ENCODE measurements around the gene CACNB2.

GRCh38 chr10:18414061-18414460, 273.8 kb downstream of the CACNB2 start:
- TF ChIP-seq GATA2 (IDR thresholded peaks at IDR 0.05; ENCODE audit: low read depth, low read length) (no peak), GATA3 (IDR thresholded peaks at IDR 0.05; ENCODE audit: low read depth, low read length) (no peak)

Measured in SH-SY5Y (cell line).